Amniotic epithelial cell (primary cell): ENCODE results near the gene ARSG.
"Not testable (repeated sequence)": the region's sequence is repeated elsewhere in the genome, so short reads cannot be mapped to it uniquely, and the experiment has no call there.

Source experiments
- DNase-seq: peaks from one replicate; pipeline ENCODE4 v3.0.0-alpha.2; 2010; ENCODE audit warnings: low read depth

ARSG gene

GRCh38 chr17:68306819-68307218 is 15.5 kb downstream of the ARSG start:
- DNase-seq: no peak

DNA sequence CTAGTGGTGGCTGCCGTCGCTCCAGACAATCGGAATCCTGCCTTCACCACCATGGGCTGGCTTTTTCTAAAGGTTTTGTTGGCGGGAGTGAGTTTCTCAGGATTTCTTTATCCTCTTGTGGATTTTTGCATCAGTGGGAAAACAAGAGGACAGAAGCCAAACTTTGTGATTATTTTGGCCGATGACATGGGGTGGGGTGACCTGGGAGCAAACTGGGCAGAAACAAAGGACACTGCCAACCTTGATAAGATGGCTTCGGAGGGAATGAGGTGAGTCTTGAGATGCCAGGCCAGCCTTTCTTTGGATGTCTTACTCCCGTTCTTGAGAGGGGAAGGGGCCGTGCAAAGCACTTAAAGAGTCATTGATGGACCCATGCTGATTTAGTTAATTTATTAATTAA is 16.1 kb downstream of the ARSG start:
- no peak for DNase-seq

DNA sequence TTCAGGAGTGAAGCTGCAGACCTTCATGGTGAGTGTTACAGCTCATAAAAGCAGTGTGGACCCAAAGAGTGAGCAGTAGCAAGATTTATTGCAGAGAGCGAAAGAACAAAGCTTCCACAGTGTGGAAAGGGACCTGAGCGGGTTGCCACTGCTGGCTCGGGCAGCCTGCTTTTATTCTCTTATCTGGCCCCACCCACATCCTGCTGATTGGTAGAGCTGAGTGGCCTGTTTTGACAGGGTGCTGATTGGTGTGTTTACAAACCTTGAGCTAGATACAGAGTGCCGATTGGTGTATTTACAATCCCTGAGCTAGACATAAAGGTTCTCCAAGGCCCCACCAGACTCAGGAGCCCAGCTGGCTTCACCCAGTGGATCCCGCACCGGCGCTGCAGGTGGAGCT is 17.2 kb downstream of the ARSG start:
- DNase-seq: not testable (repeated sequence)

DNA sequence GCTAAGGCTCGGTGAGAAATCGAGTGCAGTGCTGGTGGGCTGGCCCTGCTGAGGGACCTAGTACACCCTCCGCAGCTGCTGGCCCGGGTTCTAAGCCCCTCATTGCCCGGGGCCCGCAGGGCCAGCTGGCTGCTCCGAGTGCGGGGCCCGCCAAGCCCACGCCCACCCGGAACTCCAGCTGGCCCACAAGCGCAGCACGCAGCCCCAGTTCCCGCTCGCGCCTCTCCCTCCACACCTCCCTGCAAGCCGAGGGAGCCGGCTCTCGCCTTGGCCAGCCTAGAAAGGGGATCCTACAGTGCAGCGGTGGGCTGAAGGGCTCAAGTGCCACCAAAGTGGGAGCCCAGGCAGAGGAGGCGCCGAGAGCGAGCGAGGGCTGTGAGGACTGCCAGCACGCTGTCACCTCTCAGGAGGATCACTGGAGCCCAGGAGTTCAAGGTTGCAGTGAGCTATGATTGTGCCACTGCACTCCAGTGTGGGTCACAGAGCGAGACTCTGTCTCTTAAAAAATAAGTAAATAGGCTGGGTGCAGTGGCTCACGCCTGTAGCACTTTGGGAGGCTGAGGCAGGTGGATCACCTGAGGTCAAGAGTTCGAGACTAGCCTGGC is 17.9 kb downstream of the ARSG start:
- DNase-seq: not testable (repeated sequence)

DNA sequence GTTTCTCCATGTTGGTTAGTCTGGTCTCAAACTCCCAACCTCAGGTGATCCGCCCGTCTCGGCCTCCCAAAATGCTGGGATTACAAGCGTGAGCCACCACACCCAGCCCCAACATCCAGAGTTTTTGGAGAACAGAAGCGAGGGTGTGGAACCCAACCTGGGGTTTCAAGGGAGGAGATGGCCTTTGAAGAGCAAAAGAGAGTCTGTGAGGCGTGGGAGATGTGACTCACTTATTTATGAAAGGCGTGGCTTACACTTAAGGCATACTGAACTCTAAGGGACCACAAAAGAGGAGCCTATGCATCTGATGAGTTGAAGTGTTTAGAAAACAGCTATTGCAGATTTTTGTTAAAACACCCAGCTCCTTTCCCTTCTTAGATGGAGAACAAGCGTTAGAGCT is 18.9 kb downstream of the ARSG start:
- DNase-seq: no peak

DNA sequence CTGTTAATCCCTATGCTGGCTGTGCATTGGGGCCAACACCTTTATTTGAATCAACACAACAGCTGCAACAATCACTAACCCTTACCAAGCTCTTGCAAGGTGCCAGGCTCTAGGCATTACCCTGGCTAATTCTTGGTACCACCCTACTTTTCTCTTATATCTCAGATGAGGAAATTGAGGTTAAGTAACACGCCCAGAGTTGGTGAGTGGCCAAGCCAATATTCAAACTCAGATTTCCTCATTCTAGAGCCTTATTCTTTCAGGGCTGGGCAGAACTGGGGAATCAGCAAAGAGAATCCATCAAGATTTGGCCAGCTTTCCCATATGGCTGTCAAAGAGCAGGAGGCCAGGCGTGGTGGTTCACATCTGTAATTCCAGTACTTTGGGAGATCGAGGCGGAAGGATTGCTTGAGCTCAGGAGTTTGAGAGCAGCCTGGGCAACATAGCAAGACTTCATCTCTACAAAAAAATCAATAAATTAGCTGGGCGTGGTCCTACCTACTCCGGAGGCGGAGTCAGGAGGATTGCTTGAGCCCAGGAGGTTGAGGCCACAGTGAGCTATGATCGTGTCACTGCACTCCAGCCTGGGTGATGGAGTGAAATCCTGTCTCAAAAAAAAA is 23.7 kb downstream of the ARSG start:
- peak; percentile 62 for DNase-seq

- no peak for DNase-seq
Measured at GRCh38 chr17:68315930-68316329, 24.6 kb downstream of the ARSG start.

GRCh38 chr17:68317458-68317857 is 26.2 kb downstream of the ARSG start:
- no peak for DNase-seq

- DNase-seq: peak; percentile 47
Measured at GRCh38 chr17:68318103-68318991, 27.1 kb downstream of the ARSG start.

- no peak for DNase-seq
Measured at GRCh38 chr17:68319410-68320162, 28.3 kb downstream of the ARSG start.

GRCh38 chr17:68320311-68320865 is 29.1 kb downstream of the ARSG start:
- DNase-seq: no peak

GRCh38 chr17:68320943-68321555 is 29.8 kb downstream of the ARSG start:
- no peak for DNase-seq

DNA sequence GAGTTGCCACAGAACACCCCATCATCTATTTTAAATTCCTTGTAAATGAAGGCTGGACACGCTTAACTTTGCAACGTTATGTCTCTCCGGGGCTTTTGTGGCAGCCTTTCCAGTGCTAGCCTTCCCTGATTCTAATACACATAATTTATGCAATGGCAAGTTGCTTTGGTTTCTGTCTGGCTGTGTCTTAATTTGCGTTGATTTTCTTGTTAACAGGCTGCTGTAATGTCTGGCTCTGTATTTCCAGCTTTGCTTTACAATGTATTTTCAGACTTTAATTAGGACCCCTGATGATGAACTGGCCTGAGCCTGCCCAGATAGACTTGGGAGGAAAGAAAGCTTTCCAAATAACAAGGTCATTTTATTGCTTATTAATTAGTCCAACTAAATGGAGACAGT is 30.3 kb downstream of the ARSG start:
- no peak for DNase-seq

- no peak for DNase-seq
Measured at GRCh38 chr17:68322630-68323029, 31.3 kb downstream of the ARSG start.

- peak; percentile 36 for DNase-seq
Measured at GRCh38 chr17:68324114-68324513, 32.8 kb downstream of the ARSG start.

DNA sequence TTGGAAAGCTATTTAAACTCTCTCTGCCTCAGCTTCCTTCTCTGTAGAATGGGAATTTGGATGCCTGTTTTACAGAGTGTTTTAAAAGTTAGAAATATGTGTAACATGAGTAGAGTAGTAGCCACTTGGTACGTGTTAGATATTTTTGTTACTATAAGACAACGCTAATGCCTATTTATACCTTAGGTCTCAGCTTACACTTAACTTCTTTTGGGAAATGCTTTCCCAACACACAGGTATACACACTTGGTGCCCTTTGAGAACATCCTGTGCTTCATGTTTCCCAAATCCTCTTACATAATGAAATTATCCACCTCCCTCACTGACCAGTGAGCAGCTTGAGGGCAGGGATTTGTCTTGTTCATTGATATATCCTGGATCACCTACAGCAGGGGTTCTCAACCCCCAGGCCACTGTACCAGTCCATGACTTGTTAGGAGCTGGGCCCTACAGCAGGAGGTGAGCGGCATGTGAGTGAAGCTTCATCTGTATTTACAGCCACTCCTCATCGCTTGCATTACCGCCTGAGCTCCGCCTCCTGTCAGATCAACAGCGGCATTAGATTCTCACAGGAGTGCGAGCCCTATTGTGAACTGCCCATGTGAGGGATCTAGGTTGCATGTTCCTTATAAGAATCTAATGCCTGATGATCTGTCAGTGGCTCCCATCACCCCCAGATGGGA is 33.5 kb downstream of the ARSG start:
- no peak for DNase-seq

GRCh38 chr17:68325961-68326360 is 34.7 kb downstream of the ARSG start:
- DNase-seq: no peak

GRCh38 chr17:68326681-68327080 is 35.4 kb downstream of the ARSG start:
- DNase-seq: peak; percentile 31

GRCh38 chr17:68327823-68328557 is 36.7 kb downstream of the ARSG start:
- DNase-seq: no peak

- peak; percentile 67 for DNase-seq
Measured at GRCh38 chr17:68328676-68329075, 37.4 kb downstream of the ARSG start.
